HepG2 (cell line): ENCODE results near the gene NOL12. TPM values are rescaled to one million over a fixed set of nuclear protein-coding genes. Genes with fewer than 3 reads are reported as not detected.

ENCODE experiments used
- CREBL2 ChIP-seq: sonication (generic); formaldehyde crosslinking; IDR thresholded peaks from 2 replicates; pipeline ENCODE4 v1.8.1; 2023; ENCODE audit warnings: missing genetic modification reagents, mild to moderate bottlenecking, borderline replicate concordance
- ETV5 ChIP-seq: IDR thresholded peaks from 2 replicates; pipeline ENCODE4 v1.6.1; 2018; ENCODE audit warnings: missing biosample characterization, missing genetic modification reagents, inconsistent platforms, borderline replicate concordance
- FOXA3 ChIP-seq: IDR thresholded peaks from 2 replicates; pipeline ENCODE4 v1.6.1; 2016; ENCODE audit warnings: missing genetic modification reagents, missing compliant biosample characterization
- FOXP1 ChIP-seq, 2 experiments: fragments of 450-650 bp in 1 of 2; IDR thresholded peaks; 2 replicates each; pipeline ENCODE4 v1.6.1; 2017 to 2018; ENCODE audit warnings: antibody characterized with exemption in 1 of 2
- HCFC1 ChIP-seq: fragments of 150-350 bp; IDR thresholded peaks from 2 replicates; pipeline ENCODE4 v1.6.1; 2014; ENCODE audit warnings: low read depth, low read length
- IKZF1 ChIP-seq: fragments of 450-650 bp; IDR thresholded peaks from 2 replicates; pipeline ENCODE4 v1.7.1; 2016
- MBD4 ChIP-seq: IDR thresholded peaks from 2 replicates; pipeline ENCODE4 v1.6.1; 2012; ENCODE audit warnings: low read length, inconsistent platforms, borderline replicate concordance
- NRL ChIP-seq: sonication (generic); formaldehyde crosslinking; IDR thresholded peaks from 2 replicates; pipeline ENCODE4 v1.5.0; 2020; ENCODE audit warnings: missing genetic modification reagents, mild to moderate bottlenecking, moderate library complexity, borderline replicate concordance
- SAP130 ChIP-seq: IDR thresholded peaks from 2 replicates; pipeline ENCODE4 v1.6.1; 2016; ENCODE audit warnings: low read depth
- SIN3A ChIP-seq: IDR thresholded peaks from 2 replicates; pipeline ENCODE4 v1.6.1; 2011; ENCODE audit warnings: low read depth, mild to moderate bottlenecking, control low read depth, low read length, borderline replicate concordance
- TARDBP ChIP-seq: sonication (generic); formaldehyde crosslinking; IDR thresholded peaks from 2 replicates; pipeline ENCODE4 v1.8.0; 2022; ENCODE audit warnings: mild to moderate bottlenecking, missing genetic modification reagents
- TBX2 ChIP-seq: sonication (generic); formaldehyde crosslinking; IDR thresholded peaks from 2 replicates; pipeline ENCODE4 v1.5.0; 2020; ENCODE audit warnings: missing genetic modification reagents, mild to moderate bottlenecking, borderline replicate concordance
- TCF12 ChIP-seq, 2 experiments: fragments of 450-650 bp in 1 of 2; sonication (generic) in 1 of 2; formaldehyde crosslinking in 1 of 2; IDR thresholded peaks; 2 replicates each; pipeline versions ENCODE4 v1.6.1 to v1.8.0; 2017 to 2022; ENCODE audit warnings: antibody characterized with exemption in 1 of 2, mild to moderate bottlenecking in 1 of 2, missing genetic modification reagents in 1 of 2, moderate library complexity in 1 of 2
- THRA ChIP-seq: sonication (generic); formaldehyde crosslinking; IDR thresholded peaks from 2 replicates; pipeline ENCODE4 v1.4.0; 2020; ENCODE audit warnings: missing genetic modification reagents, borderline replicate concordance
- YY1 ChIP-seq: IDR thresholded peaks from 2 replicates; pipeline ENCODE4 v1.6.1; 2011; ENCODE audit warnings: low read length, low read depth, moderate library complexity, mild to moderate bottlenecking; ENCODE audit not compliant: insufficient read depth, insufficient replicate concordance
- ZBED4 ChIP-seq: sonication (generic); formaldehyde crosslinking; IDR thresholded peaks from 2 replicates; pipeline ENCODE4 v1.4.0; 2020; ENCODE audit warnings: missing genetic modification reagents, borderline replicate concordance
- ZBTB14 ChIP-seq: sonication (generic); formaldehyde crosslinking; IDR thresholded peaks from 2 replicates; pipeline ENCODE4 v1.4.0; 2020; ENCODE audit warnings: missing genetic modification reagents
- ZNF564 ChIP-seq: sonication (generic); formaldehyde crosslinking; IDR thresholded peaks from 2 replicates; pipeline ENCODE4 v1.8.1; 2023; ENCODE audit warnings: mild to moderate bottlenecking, missing genetic modification reagents
- ZNF639 ChIP-seq: conservative IDR thresholded peaks from 2 replicates; pipeline ENCODE4 v1.6.1; 2018; ENCODE audit warnings: missing genetic modification reagents
- ZNF883 ChIP-seq: sonication (generic); formaldehyde crosslinking; IDR thresholded peaks from 2 replicates; pipeline ENCODE4 v1.5.1; 2020; ENCODE audit warnings: mild to moderate bottlenecking, missing genetic modification reagents; ENCODE audit errors: not compliant biosample characterization
- ZSCAN25 ChIP-seq: sonication (generic); formaldehyde crosslinking; IDR thresholded peaks from 2 replicates; pipeline ENCODE4 v1.8.0; 2022; ENCODE audit warnings: mild to moderate bottlenecking, missing genetic modification reagents
- polyA plus RNA-seq, 8 experiments: library from polyadenylated mRNA; depleted of rRNA in 3 of 8; stranded (reverse) in 7 of 8; unstranded in 1 of 8; fragments of >200 nt; fragmentation: Illumina TruSeq in 4 of 8; extraction: Trizol in 4 of 8; gene quantifications; 2 replicates each; pipeline versions ENCODE4 v1.2.1 to v1.2.3, GENCODE V29; 2011 to 2016; ENCODE audit warnings: low read depth in 4 of 8, missing spikeins in 1 of 8, mixed read lengths in 1 of 8; ENCODE audit not compliant: insufficient read depth in 1 of 8
- total RNA-seq, 5 experiments: library from RNA; depleted of rRNA; stranded (reverse); fragments of >200 nt; fragmentation: Illumina TruSeq; extraction: Trizol; gene quantifications; 2 replicates each; pipeline ENCODE4 v1.2.3, GENCODE V29; 2016; ENCODE audit warnings: low read depth in 1 of 5

The NOL12 gene
- total and polyA plus RNA-seq, 2 of the 13 experiments (the other 11 are each of a cell fraction or from before 2014, with no cell fraction given) = 14.3 to 31.4 TPM

- TF ChIP-seq ZSCAN25 (CRISPR knock-in tag) (peak; percentile 40; the same call in 1 of the 2 replicates), TCF12 (IDR thresholded peaks at IDR 0.05) (no peak), TCF12 (CRISPR knock-in tag; IDR thresholded peaks at IDR 0.05) (no peak), ETV5 (peak; percentile 67; the same call in 1 of the 2 replicates), SIN3A (peak; percentile 38; the same call in 1 of the 2 replicates), NRL (CRISPR knock-in tag) (peak; percentile 65; the same call in 1 of the 2 replicates), THRA (CRISPR knock-in tag) (no peak), MBD4 (no peak), ZNF564 (no peak), ZBED4 (CRISPR knock-in tag) (peak; percentile 74; the same call in 1 of the 2 replicates), ZNF883 (CRISPR knock-in tag) (no peak), TARDBP (CRISPR knock-in tag) (no peak), TBX2 (CRISPR knock-in tag) (no peak; the same call in 1 of the 2 replicates), ZNF639 (no peak), YY1 (peak; percentile 65), HCFC1 (no peak), FOXP1 (IDR thresholded peaks at IDR 0.05) (no peak), FOXP1 (CRISPR knock-in tag; IDR thresholded peaks at IDR 0.05) (peak; percentile 79), FOXA3 (CRISPR knock-in tag) (peak; percentile 94), CREBL2 (no peak), ZBTB14 (CRISPR knock-in tag) (no peak), IKZF1 (no peak), SAP130 (peak; percentile 86)
These were observed 45.8 kb downstream of the NOL12 start (continued) for GRCh38 chr22:37731804-37732471.
